WTC11 (cell line): Measurements from ENCODE around the gene YBX2. TPM values are rescaled to one million over a fixed set of nuclear protein-coding genes. Genes with fewer than 3 reads are reported as not detected.
A peak's percentile ranks its signal among the peaks of the same experiment; 100 is the strongest.

Source experiments
- ATAC-seq: fragments of 200-7000 bp; cut with Tn5 transposase; 2 replicates; pipeline ENCODE4 v1.10.0; 2021; ENCODE audit warnings: mild to moderate bottlenecking, moderate library complexity
- CTCF ChIA-PET: fragments of 300-600 bp; sonication (Branson Sonifier 250); formaldehyde crosslinking; loops from one replicate; lab custom pipeline; 2021; ENCODE audit warnings: antibody characterized with exemption; lab: Charles Lee
- POLR2A ChIA-PET: fragments of 350-600 bp; sonication (Branson Sonifier 250); formaldehyde crosslinking; loops from one replicate; lab custom pipeline; 2021; ENCODE audit warnings: antibody characterized with exemption; lab: Charles Lee
- DNase-seq: peaks from one replicate; pipeline ENCODE4 v3.0.0; 2021; ENCODE audit warnings: low spot score
- H3K27ac Mint-ChIP-seq: 2 replicates; pipeline ENCODE4 v1.8.0; 2021; ENCODE audit warnings: mixed read lengths
- H3K27me3 Mint-ChIP-seq: 2 replicates; pipeline ENCODE4 v1.8.0; 2021; ENCODE audit warnings: low read depth, mild to moderate bottlenecking, moderate library complexity, mixed read lengths
- H3K36me3 Mint-ChIP-seq: 2 replicates; pipeline ENCODE4 v1.8.0; 2021; ENCODE audit warnings: mixed read lengths
- H3K4me1 Mint-ChIP-seq: 2 replicates; pipeline ENCODE4 v1.8.0; 2022; ENCODE audit warnings: mixed read lengths
- H3K4me3 Mint-ChIP-seq: 2 replicates; pipeline ENCODE4 v1.8.0; 2021; ENCODE audit warnings: mild to moderate bottlenecking, moderate library complexity, mixed read lengths
- H3K9me3 Mint-ChIP-seq: 2 replicates; pipeline ENCODE4 v1.8.0; 2021; ENCODE audit warnings: mixed read lengths
- CREB1 ChIP-seq: sonication (generic); formaldehyde crosslinking; IDR thresholded peaks from 2 replicates; pipeline ENCODE4 v1.8.0; 2023; ENCODE audit warnings: mild to moderate bottlenecking, missing genetic modification reagents
- CREM ChIP-seq: sonication (generic); formaldehyde crosslinking; IDR thresholded peaks from 2 replicates; pipeline ENCODE4 v1.8.1; 2022; ENCODE audit warnings: mild to moderate bottlenecking, missing genetic modification reagents, moderate library complexity
- EMX1 ChIP-seq: fragments of 250-450 bp; sonication (Bioruptor Pico); IDR thresholded peaks from 2 replicates; pipeline ENCODE4 v1.8.0; 2021; ENCODE audit warnings: mild to moderate bottlenecking
- FOXK1 ChIP-seq: sonication (generic); formaldehyde crosslinking; IDR thresholded peaks from 2 replicates; pipeline ENCODE4 v1.8.0; 2022; ENCODE audit warnings: mild to moderate bottlenecking, moderate library complexity, missing genetic modification reagents
- GTF2I ChIP-seq: fragments of 250-450 bp; sonication (Bioruptor Pico); conservative IDR thresholded peaks from 2 replicates; pipeline ENCODE4 v1.4.0; 2021; ENCODE audit warnings: mild to moderate bottlenecking
- NFATC4 ChIP-seq: fragments of 250-450 bp; sonication (Bioruptor Pico); IDR thresholded peaks from 2 replicates; pipeline ENCODE4 v1.9.0; 2021; ENCODE audit warnings: mild to moderate bottlenecking
- SMAD3 ChIP-seq: sonication (generic); formaldehyde crosslinking; IDR thresholded peaks from 2 replicates; pipeline ENCODE4 v1.8.0; 2022; ENCODE audit warnings: missing genetic modification reagents, mild to moderate bottlenecking, borderline replicate concordance
- SMAD4 ChIP-seq: sonication (generic); formaldehyde crosslinking; IDR thresholded peaks from 2 replicates; pipeline ENCODE4 v1.8.0; 2022; ENCODE audit warnings: mild to moderate bottlenecking, missing genetic modification reagents
- SP1 ChIP-seq: sonication (generic); formaldehyde crosslinking; conservative IDR thresholded peaks from 2 replicates; pipeline ENCODE4 v1.8.1; 2022; ENCODE audit warnings: missing genetic modification reagents
- TEAD1 ChIP-seq: sonication (generic); formaldehyde crosslinking; IDR thresholded peaks from 2 replicates; pipeline ENCODE4 v1.8.0; 2022; ENCODE audit warnings: mild to moderate bottlenecking, missing genetic modification reagents
- ZBTB21 ChIP-seq: sonication (generic); formaldehyde crosslinking; IDR thresholded peaks from 2 replicates; pipeline ENCODE4 v1.8.1; 2023; ENCODE audit warnings: mild to moderate bottlenecking, missing genetic modification reagents, borderline replicate concordance
- ZNF263 ChIP-seq: sonication (generic); formaldehyde crosslinking; IDR thresholded peaks from 2 replicates; pipeline ENCODE4 v1.8.1; 2022; ENCODE audit warnings: low read depth, mild to moderate bottlenecking, moderate library complexity, missing genetic modification reagents
- ZNF416 ChIP-seq: fragments of 250-450 bp; sonication (Bioruptor Pico); IDR thresholded peaks from 2 replicates; pipeline ENCODE4 v1.9.0; 2021; ENCODE audit warnings: mild to moderate bottlenecking, inconsistent platforms
- total RNA-seq: library from RNA; stranded (reverse); gene quantifications from 3 replicates; pipeline ENCODE4 v1.2.3, GENCODE V29; 2021
- TF ChIP-seq, protein P1 (sequence below): sonication (generic); formaldehyde crosslinking; IDR thresholded peaks from 2 replicates; pipeline ENCODE4 v1.8.1; 2022; ENCODE audit warnings: mild to moderate bottlenecking, moderate library complexity, missing genetic modification reagents
- TF ChIP-seq, protein P2 (sequence below): fragments of 250-450 bp; sonication (Bioruptor Pico); IDR thresholded peaks from 2 replicates; pipeline ENCODE4 v1.9.0; 2021; ENCODE audit warnings: mild to moderate bottlenecking
- TF ChIP-seq, protein P3 (sequence below): fragments of 250-450 bp; sonication (Bioruptor Pico); IDR thresholded peaks from 2 replicates; pipeline ENCODE4 v1.9.0; 2021; ENCODE audit warnings: mild to moderate bottlenecking
- TF ChIP-seq, protein P4 (sequence below): sonication (generic); formaldehyde crosslinking; IDR thresholded peaks from 2 replicates; pipeline ENCODE4 v1.8.0; 2023; ENCODE audit warnings: mild to moderate bottlenecking, missing genetic modification reagents
- TF ChIP-seq, protein P5 (sequence below): sonication (generic); formaldehyde crosslinking; IDR thresholded peaks from 2 replicates; pipeline ENCODE4 v1.8.1; 2023; ENCODE audit warnings: mild to moderate bottlenecking, missing genetic modification reagents, moderate library complexity
- TF ChIP-seq, protein P6 (sequence below): sonication (generic); formaldehyde crosslinking; IDR thresholded peaks from 2 replicates; pipeline ENCODE4 v1.8.0; 2022; ENCODE audit warnings: mild to moderate bottlenecking, missing genetic modification reagents
- TF ChIP-seq, protein P7 (sequence below): sonication (generic); formaldehyde crosslinking; IDR thresholded peaks from 2 replicates; pipeline ENCODE4 v1.8.0; 2022; ENCODE audit warnings: missing genetic modification reagents
- TF ChIP-seq, protein P8 (sequence below): sonication (generic); formaldehyde crosslinking; IDR thresholded peaks from 2 replicates; pipeline ENCODE4 v1.8.0; 2022; ENCODE audit warnings: mild to moderate bottlenecking, missing genetic modification reagents
- TF ChIP-seq, protein P9 (sequence below): sonication (generic); formaldehyde crosslinking; IDR thresholded peaks from 2 replicates; pipeline ENCODE4 v1.8.0; 2022; ENCODE audit warnings: mild to moderate bottlenecking, missing genetic modification reagents

The YBX2 gene
- total RNA-seq, 1 experiment from 2014 or later = 26.8 TPM

DNA sequence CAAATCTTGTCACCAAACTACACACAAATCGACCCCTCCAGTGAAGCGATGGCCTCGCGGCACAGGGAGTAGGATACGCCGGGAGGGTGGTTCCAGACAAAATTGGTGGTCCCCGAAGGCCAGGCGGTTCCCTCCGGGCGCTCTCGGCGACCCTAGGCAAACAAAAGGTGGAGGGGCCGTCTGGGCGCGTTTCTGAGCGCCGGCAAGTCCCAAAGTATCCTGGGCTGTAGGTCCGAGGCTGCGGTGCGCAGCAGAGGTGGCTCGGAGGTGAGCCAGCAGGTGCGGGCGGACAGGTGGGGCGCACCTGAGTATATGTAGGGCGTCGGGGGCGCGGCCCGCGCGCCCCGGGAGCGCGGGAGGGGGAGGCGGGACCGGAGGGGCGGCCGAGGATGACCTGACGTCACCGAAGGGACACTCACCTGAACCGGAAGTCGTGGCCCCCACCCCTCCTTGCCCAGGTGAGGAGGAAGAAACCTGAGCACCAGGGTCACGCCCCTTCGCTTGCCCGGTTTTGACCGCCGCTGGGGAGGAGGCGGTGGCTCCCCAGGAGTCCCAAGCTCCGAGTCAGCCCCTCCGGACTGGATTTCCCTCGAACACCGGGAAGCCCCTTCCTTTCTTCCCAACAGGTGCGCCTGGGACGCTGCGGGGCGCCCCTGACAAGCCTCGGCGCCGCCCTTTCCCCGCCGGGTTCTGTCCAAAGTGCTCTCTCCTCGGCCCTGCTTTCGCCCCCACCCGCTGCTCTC, 32.1 kb downstream of the YBX2 start, which contains the start of gene CLDN7:
TSS of gene CLDN7 (minus strand) at position 287 of the 743 bp plus-strand sequence. CDS start 435 bp downstream, outside the sequence.
- POLR2A ChIA-PET = interaction anchor here (1.0 kb wide), 4 partner anchors 11 to 24 kb away, joined by 4 to 6 read pairs (median 6); partner anchors contain the start of genes CTDNEP1 and GABARAP
- H3K27ac Mint-ChIP-seq = peak within 1 kb of the TSS; percentile 100
- no peaks in the 10 kb centered on the region for H3K27me3 Mint-ChIP-seq
- ATAC-seq (peak; percentile 66), DNase-seq (peak; percentile 96)
- peaks cover 5% of the 10 kb centered on the region for H3K36me3 Mint-ChIP-seq
- H3K4me3 Mint-ChIP-seq = peak within 1 kb of the TSS; percentile 98
- peaks cover 26% of the 10 kb centered on the region for H3K4me1 Mint-ChIP-seq
- CTCF ChIA-PET = interaction anchor here (1.1 to 1.4 kb wide), 3 partner anchors 13 to 48 kb away, joined by 3 to 4 read pairs (median 3); no protein-coding TSS in a partner anchor
- no peaks in the 10 kb centered on the region for H3K9me3 Mint-ChIP-seq
- TF ChIP-seq SMAD3 (CRISPR knock-in tag) (no peak), CREM (peak; percentile 71; the same call in 1 of the 2 replicates), NFATC4 (CRISPR knock-in tag) (peak; percentile 84), SP1 (CRISPR knock-in tag) (peak; percentile 66), SMAD4 (CRISPR knock-in tag) (no peak), GTF2I (no peak), ZNF263 (CRISPR knock-in tag) (no peak), CREB1 (CRISPR knock-in tag) (no peak), ZNF416 (CRISPR knock-in tag) (peak; percentile 76; the same call in 1 of the 2 replicates), ZBTB21 (CRISPR knock-in tag) (peak; percentile 92), EMX1 (CRISPR knock-in tag) (0 out of 2 replicates have a peak, but pooled peaks have one; percentile 55), TEAD1 (CRISPR knock-in tag) (peak; percentile 76), FOXK1 (CRISPR knock-in tag) (0 out of 2 replicates have a peak, but pooled peaks have one; percentile 29)
- TF ChIP-seq, protein P1, sequence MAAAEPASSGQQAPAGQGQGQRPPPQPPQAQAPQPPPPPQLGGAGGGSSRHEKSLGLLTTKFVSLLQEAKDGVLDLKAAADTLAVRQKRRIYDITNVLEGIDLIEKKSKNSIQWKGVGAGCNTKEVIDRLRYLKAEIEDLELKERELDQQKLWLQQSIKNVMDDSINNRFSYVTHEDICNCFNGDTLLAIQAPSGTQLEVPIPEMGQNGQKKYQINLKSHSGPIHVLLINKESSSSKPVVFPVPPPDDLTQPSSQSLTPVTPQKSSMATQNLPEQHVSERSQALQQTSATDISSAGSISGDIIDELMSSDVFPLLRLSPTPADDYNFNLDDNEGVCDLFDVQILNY (CRISPR knock-in tag) = peak; percentile 78
- TF ChIP-seq, protein P2, sequence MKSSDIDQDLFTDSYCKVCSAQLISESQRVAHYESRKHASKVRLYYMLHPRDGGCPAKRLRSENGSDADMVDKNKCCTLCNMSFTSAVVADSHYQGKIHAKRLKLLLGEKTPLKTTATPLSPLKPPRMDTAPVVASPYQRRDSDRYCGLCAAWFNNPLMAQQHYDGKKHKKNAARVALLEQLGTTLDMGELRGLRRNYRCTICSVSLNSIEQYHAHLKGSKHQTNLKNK = 0 out of 2 replicates have a peak, but pooled peaks have one; percentile 33
- TF ChIP-seq, protein P3, sequence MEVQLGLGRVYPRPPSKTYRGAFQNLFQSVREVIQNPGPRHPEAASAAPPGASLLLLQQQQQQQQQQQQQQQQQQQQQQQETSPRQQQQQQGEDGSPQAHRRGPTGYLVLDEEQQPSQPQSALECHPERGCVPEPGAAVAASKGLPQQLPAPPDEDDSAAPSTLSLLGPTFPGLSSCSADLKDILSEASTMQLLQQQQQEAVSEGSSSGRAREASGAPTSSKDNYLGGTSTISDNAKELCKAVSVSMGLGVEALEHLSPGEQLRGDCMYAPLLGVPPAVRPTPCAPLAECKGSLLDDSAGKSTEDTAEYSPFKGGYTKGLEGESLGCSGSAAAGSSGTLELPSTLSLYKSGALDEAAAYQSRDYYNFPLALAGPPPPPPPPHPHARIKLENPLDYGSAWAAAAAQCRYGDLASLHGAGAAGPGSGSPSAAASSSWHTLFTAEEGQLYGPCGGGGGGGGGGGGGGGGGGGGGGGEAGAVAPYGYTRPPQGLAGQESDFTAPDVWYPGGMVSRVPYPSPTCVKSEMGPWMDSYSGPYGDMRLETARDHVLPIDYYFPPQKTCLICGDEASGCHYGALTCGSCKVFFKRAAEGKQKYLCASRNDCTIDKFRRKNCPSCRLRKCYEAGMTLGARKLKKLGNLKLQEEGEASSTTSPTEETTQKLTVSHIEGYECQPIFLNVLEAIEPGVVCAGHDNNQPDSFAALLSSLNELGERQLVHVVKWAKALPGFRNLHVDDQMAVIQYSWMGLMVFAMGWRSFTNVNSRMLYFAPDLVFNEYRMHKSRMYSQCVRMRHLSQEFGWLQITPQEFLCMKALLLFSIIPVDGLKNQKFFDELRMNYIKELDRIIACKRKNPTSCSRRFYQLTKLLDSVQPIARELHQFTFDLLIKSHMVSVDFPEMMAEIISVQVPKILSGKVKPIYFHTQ (CRISPR knock-in tag) = 0 out of 2 replicates have a peak, but pooled peaks have one; percentile 21
- TF ChIP-seq, protein P4, sequence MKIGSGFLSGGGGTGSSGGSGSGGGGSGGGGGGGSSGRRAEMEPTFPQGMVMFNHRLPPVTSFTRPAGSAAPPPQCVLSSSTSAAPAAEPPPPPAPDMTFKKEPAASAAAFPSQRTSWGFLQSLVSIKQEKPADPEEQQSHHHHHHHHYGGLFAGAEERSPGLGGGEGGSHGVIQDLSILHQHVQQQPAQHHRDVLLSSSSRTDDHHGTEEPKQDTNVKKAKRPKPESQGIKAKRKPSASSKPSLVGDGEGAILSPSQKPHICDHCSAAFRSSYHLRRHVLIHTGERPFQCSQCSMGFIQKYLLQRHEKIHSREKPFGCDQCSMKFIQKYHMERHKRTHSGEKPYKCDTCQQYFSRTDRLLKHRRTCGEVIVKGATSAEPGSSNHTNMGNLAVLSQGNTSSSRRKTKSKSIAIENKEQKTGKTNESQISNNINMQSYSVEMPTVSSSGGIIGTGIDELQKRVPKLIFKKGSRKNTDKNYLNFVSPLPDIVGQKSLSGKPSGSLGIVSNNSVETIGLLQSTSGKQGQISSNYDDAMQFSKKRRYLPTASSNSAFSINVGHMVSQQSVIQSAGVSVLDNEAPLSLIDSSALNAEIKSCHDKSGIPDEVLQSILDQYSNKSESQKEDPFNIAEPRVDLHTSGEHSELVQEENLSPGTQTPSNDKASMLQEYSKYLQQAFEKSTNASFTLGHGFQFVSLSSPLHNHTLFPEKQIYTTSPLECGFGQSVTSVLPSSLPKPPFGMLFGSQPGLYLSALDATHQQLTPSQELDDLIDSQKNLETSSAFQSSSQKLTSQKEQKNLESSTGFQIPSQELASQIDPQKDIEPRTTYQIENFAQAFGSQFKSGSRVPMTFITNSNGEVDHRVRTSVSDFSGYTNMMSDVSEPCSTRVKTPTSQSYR (CRISPR knock-in tag) = peak; percentile 27; the same call in 1 of the 2 replicates
- TF ChIP-seq, protein P5, sequence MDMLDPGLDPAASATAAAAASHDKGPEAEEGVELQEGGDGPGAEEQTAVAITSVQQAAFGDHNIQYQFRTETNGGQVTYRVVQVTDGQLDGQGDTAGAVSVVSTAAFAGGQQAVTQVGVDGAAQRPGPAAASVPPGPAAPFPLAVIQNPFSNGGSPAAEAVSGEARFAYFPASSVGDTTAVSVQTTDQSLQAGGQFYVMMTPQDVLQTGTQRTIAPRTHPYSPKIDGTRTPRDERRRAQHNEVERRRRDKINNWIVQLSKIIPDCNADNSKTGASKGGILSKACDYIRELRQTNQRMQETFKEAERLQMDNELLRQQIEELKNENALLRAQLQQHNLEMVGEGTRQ (CRISPR knock-in tag) = peak; percentile 38
- TF ChIP-seq, protein P6, sequence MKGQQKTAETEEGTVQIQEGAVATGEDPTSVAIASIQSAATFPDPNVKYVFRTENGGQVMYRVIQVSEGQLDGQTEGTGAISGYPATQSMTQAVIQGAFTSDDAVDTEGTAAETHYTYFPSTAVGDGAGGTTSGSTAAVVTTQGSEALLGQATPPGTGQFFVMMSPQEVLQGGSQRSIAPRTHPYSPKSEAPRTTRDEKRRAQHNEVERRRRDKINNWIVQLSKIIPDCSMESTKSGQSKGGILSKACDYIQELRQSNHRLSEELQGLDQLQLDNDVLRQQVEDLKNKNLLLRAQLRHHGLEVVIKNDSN = peak; percentile 31; the same call in 1 of the 2 replicates
- TF ChIP-seq, protein P7, sequence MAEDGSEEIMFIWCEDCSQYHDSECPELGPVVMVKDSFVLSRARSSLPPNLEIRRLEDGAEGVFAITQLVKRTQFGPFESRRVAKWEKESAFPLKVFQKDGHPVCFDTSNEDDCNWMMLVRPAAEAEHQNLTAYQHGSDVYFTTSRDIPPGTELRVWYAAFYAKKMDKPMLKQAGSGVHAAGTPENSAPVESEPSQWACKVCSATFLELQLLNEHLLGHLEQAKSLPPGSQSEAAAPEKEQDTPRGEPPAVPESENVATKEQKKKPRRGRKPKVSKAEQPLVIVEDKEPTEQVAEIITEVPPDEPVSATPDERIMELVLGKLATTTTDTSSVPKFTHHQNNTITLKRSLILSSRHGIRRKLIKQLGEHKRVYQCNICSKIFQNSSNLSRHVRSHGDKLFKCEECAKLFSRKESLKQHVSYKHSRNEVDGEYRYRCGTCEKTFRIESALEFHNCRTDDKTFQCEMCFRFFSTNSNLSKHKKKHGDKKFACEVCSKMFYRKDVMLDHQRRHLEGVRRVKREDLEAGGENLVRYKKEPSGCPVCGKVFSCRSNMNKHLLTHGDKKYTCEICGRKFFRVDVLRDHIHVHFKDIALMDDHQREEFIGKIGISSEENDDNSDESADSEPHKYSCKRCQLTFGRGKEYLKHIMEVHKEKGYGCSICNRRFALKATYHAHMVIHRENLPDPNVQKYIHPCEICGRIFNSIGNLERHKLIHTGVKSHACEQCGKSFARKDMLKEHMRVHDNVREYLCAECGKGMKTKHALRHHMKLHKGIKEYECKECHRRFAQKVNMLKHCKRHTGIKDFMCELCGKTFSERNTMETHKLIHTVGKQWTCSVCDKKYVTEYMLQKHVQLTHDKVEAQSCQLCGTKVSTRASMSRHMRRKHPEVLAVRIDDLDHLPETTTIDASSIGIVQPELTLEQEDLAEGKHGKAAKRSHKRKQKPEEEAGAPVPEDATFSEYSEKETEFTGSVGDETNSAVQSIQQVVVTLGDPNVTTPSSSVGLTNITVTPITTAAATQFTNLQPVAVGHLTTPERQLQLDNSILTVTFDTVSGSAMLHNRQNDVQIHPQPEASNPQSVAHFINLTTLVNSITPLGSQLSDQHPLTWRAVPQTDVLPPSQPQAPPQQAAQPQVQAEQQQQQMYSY (CRISPR knock-in tag) = peak; percentile 66
- TF ChIP-seq, protein P8, sequence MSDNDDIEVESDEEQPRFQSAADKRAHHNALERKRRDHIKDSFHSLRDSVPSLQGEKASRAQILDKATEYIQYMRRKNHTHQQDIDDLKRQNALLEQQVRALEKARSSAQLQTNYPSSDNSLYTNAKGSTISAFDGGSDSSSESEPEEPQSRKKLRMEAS = peak; percentile 67; the same call in 1 of the 2 replicates
- TF ChIP-seq, protein P9, sequence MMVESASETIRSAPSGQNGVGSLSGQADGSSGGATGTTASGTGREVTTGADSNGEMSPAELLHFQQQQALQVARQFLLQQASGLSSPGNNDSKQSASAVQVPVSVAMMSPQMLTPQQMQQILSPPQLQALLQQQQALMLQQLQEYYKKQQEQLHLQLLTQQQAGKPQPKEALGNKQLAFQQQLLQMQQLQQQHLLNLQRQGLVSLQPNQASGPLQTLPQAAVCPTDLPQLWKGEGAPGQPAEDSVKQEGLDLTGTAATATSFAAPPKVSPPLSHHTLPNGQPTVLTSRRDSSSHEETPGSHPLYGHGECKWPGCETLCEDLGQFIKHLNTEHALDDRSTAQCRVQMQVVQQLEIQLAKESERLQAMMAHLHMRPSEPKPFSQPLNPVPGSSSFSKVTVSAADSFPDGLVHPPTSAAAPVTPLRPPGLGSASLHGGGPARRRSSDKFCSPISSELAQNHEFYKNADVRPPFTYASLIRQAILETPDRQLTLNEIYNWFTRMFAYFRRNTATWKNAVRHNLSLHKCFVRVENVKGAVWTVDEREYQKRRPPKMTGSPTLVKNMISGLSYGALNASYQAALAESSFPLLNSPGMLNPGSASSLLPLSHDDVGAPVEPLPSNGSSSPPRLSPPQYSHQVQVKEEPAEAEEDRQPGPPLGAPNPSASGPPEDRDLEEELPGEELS = no peak
